Measurements from ENCODE around the gene DCAF8L1. TPM values are rescaled to one million over a fixed set of nuclear protein-coding genes. Genes with fewer than 3 reads are reported as not detected.

The DCAF8L1 gene
- total and polyA plus RNA-seq, 2 of the 8 experiments (the other 6 are each of a cell fraction or from before 2014, with no cell fraction given), result not detected

- ChIA-PET POLR2A (ENCODE audit: partially characterized antibody) (no interaction called here), CTCF (ENCODE audit: partially characterized antibody) (no interaction called here)
- Histone ChIP-seq H3K36me3 (ENCODE audit: control insufficient read depth in 2 of 4, insufficient read depth in 4 of 4, low read length in 3 of 4) (no peaks in the 10 kb centered on the region), H4K91ac (replicated peaks; ENCODE audit: insufficient read length, low read length) (no peak overlapping the region), H3K18ac (ENCODE audit: extremely low read depth, low read length) (no peak overlapping the region), H3K4me3 (ENCODE audit: extremely low read depth in 1 of 4, insufficient read depth in 2 of 4, low read depth in 3 of 4, low read length in 4 of 4) (no peak overlapping the region), H3K9me3 (ENCODE audit: insufficient read depth in 2 of 2, low read depth in 1 of 2, low read length in 1 of 2) (no peaks in the 10 kb centered on the region), H2AFZ (ENCODE audit: low read length) (no peak overlapping the region), H2BK15ac (ENCODE audit: low read length) (no peak overlapping the region), H2BK12ac (ENCODE audit: low read depth, low read length) (no peak overlapping the region), H2AK5ac (ENCODE audit: low read depth, low read length) (no peak overlapping the region), H2BK120ac (replicated peaks; ENCODE audit: low read depth, low read length) (no peak overlapping the region), H4K8ac (ENCODE audit: extremely low read depth, insufficient read depth, low read length) (no peak overlapping the region), H2BK20ac (ENCODE audit: low read length) (no peak overlapping the region), H3K9ac (replicated peaks in 1 of 4; ENCODE audit: extremely low read depth in 1 of 4, low read depth in 3 of 4, low read length in 3 of 4) (no peak overlapping the region), H3K14ac (ENCODE audit: insufficient read length) (no peak overlapping the region), H3K56ac (replicated peaks; ENCODE audit: insufficient read length, low read depth, low read length) (no peak overlapping the region), H3K27ac (ENCODE audit: low read depth, low read length) (no peak overlapping the region), H3K4me1 (replicated peaks in 1 of 4; ENCODE audit: control insufficient read depth in 3 of 4, insufficient read depth in 4 of 4, low read length in 3 of 4) (no peaks in the 10 kb centered on the region), H3K23me2 (ENCODE audit: low read depth, low read length) (no peaks in the 10 kb centered on the region), H3K4ac (replicated peaks; ENCODE audit: insufficient read length, low read depth, low read length) (no peak overlapping the region), H3K23ac (ENCODE audit: insufficient read length) (no peak overlapping the region), H3K4me2 (ENCODE audit: insufficient read depth in 1 of 2, low read depth in 2 of 2, low read length in 2 of 2) (no peak overlapping the region), H4K5ac (ENCODE audit: insufficient read length, low read depth, low read length) (no peak overlapping the region), H3K79me1 (ENCODE audit: low read depth, low read length) (no peaks in the 10 kb centered on the region), H3K27me3 (replicated peaks in 1 of 4; ENCODE audit: control insufficient read depth in 3 of 4, extremely low read depth in 1 of 4, insufficient read depth in 3 of 4, low read length in 3 of 4) (no peaks in the 10 kb centered on the region), H3K79me2 (ENCODE audit: control insufficient read depth in 1 of 2, insufficient read depth in 2 of 2, low read length in 2 of 2) (no peaks in the 10 kb centered on the region), H2BK5ac (ENCODE audit: low read depth, low read length) (no peak overlapping the region), H4K20me1 (replicated peaks in 1 of 2; ENCODE audit: control insufficient read depth in 1 of 2, insufficient read depth in 2 of 2, low read length in 2 of 2) (no peaks in the 10 kb centered on the region)
- TF ChIP-seq CHD1 (IDR thresholded peaks at IDR 0.05; ENCODE audit: low read depth, low read length) (no peak), RBBP5 (IDR thresholded peaks at IDR 0.05; ENCODE audit: borderline replicate concordance, low read depth, low read length) (no peak), MAFK (IDR thresholded peaks at IDR 0.05; ENCODE audit: low read depth, low read length) (no peak), CHD2 (IDR thresholded peaks at IDR 0.05; ENCODE audit: low read length) (no peak), SIX5 (IDR thresholded peaks at IDR 0.05; ENCODE audit: low read depth, low read length) (no peak), SIN3A (conservative IDR thresholded peaks at IDR 0.05 in 1 of 2, IDR thresholded peaks at IDR 0.05 in 1 of 2; ENCODE audit: low read depth in 1 of 2, low read length in 2 of 2) (no peak), CEBPB (IDR thresholded peaks at IDR 0.05; ENCODE audit: low read depth, low read length) (no peak)
- FAIRE-seq, result no peak
- DNase-seq (ENCODE audit: low read depth in 1 of 2, low spot score in 2 of 2), result no peak
- 87% methylated on average over 2 of the region's 2 CpGs; no CpG with 5 or more reads in 1 of the 2 experiments for WGBS, 2 experiments (ENCODE audit: extremely low coverage in 1 of 2, insufficient coverage in 1 of 2, insufficient read length in 1 of 2, insufficient replicate concordance in 2 of 2, low coverage in 1 of 2, low lambda C conversion rate in 2 of 2, missing lambda C conversion rate in 1 of 2)
Observed at GRCh38 chrX:27987862-27988646, 6.8 kb upstream of the DCAF8L1 start.

Data from H1 (cell line).